Cardiac ventricle fibroblast (primary cell): ENCODE measurements around the gene ARX. TPM values are rescaled to one million over a fixed set of nuclear protein-coding genes. Genes with fewer than 3 reads are reported as not detected.

Experiments
- total RNA-seq: library from RNA; depleted of rRNA; stranded (reverse); fragments of >200 nt; gene quantifications from 2 replicates; pipeline ENCODE4 v1.2.3, GENCODE V29; 2015

Gene ARX
- total RNA-seq, result not detected in 2 replicates

DNA sequence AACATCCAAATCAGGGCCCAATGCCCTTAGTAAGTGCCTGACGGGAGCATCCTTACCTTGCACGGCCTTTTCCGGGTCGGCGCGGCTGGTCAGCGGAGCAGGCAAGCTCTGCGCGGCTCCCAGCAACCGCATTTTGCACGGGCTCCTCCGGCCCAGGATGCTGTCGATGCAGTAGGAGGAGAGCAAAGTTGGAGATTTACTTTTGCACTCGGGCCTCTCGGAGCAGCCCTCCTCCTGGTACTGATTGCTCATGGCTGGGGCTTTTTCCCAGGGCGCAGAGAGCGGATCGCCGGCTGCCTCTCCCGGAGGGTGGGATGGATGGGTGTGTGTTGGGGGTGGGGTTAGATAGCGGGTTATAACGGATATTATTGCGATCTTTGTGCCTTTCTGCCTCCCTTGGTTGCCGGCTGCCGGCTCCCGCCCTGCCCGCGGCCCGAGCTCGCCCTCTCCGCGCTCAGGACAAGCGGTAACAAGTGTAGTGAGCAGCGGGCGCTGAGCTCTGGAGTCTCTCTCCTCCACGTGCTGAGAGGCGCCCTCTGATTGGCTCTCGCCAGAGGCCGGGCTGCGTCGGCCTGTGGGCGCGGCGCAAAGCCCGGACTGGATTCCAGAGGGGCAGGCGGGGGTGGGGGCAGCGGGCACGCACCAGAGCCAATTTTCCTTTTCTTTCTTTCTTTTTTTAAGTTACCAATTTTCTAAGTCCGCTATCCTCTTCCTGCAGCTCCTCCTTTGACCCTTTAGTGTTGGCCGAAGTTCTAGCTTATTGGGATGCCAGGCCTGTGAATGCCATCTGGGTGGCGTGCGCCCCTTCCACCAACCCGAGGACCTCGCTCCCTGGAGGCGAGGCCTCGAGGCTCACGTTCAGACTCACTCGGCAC, at the start of gene ARX:
Gene ARX (minus strand): TSS at position 480 of the 875 bp plus-strand sequence. CDS start 228 bp downstream, at position 252.

